Neural progenitor cell (in vitro differentiated cells): ENCODE results near the gene AP4M1. TPM values are rescaled to one million over a fixed set of nuclear protein-coding genes. Genes with fewer than 3 reads are reported as not detected.

ENCODE experiments used
- DNase-seq: peaks from one replicate; pipeline ENCODE4 v3.0.0-alpha.2; 2016; ENCODE audit warnings: low spot score
- H2AFZ ChIP-seq: fragments of 200-600 bp; sonication (generic); replicated peaks from 2 replicates; pipeline ENCODE4 v1.6.1; 2016; ENCODE audit warnings: antibody characterized with exemption
- H3F3A ChIP-seq: fragments of 200-600 bp; sonication (generic); 2 replicates; pipeline ENCODE4 v1.6.1; 2016; ENCODE audit warnings: antibody characterized with exemption, low read depth
- H3K27ac ChIP-seq: fragments of 200-600 bp; sonication (generic); 2 replicates; pipeline ENCODE4 v1.5.1; 2016; ENCODE audit warnings: mild to moderate bottlenecking
- H3K27me3 ChIP-seq: fragments of 200-600 bp; sonication (generic); 2 replicates; pipeline ENCODE4 v1.6.1; 2016; ENCODE audit warnings: mild to moderate bottlenecking, moderate library complexity
- H3K36me3 ChIP-seq: fragments of 200-600 bp; sonication (generic); 2 replicates; pipeline ENCODE4 v1.5.1; 2016
- H3K4me1 ChIP-seq: fragments of 200-600 bp; sonication (generic); 2 replicates; pipeline ENCODE4 v1.6.1; 2016; ENCODE audit warnings: mixed run types
- H3K4me2 ChIP-seq: fragments of 200-600 bp; sonication (generic); 2 replicates; pipeline ENCODE4 v1.6.1; 2016
- H3K4me3 ChIP-seq: fragments of 200-600 bp; sonication (generic); 2 replicates; pipeline ENCODE4 v1.5.1; 2016
- H3K79me2 ChIP-seq: fragments of 200-600 bp; sonication (generic); 2 replicates; pipeline ENCODE4 v1.6.1; 2016; ENCODE audit warnings: low read depth
- H3K9ac ChIP-seq: fragments of 200-600 bp; sonication (generic); 2 replicates; pipeline ENCODE4 v1.6.1; 2016
- H3K9me3 ChIP-seq: fragments of 200-600 bp; sonication (generic); 2 replicates; pipeline ENCODE4 v1.5.1; 2016; ENCODE audit warnings: low read depth
- H4K20me1 ChIP-seq: fragments of 200-600 bp; sonication (generic); 2 replicates; pipeline ENCODE4 v1.6.1; 2016; ENCODE audit warnings: low read depth
- H3K27ac Mint-ChIP-seq: 3 replicates; pipeline ENCODE4 v1.8.0; 2021; ENCODE audit warnings: mixed read lengths
- H3K27me3 Mint-ChIP-seq: 2 replicates; pipeline ENCODE4 v1.8.0; 2022; ENCODE audit warnings: low read depth, mild to moderate bottlenecking, inconsistent platforms, moderate library complexity, mixed read lengths; ENCODE audit not compliant: insufficient read depth
- H3K36me3 Mint-ChIP-seq: 3 replicates; pipeline ENCODE4 v1.8.0; 2021; ENCODE audit warnings: mixed read lengths
- H3K4me1 Mint-ChIP-seq: 3 replicates; pipeline ENCODE4 v1.8.0; 2021; ENCODE audit warnings: mixed read lengths
- H3K4me3 Mint-ChIP-seq: 3 replicates; pipeline ENCODE4 v1.8.0; 2021; ENCODE audit warnings: mild to moderate bottlenecking, moderate library complexity, mixed read lengths
- H3K9me3 Mint-ChIP-seq: 3 replicates; pipeline ENCODE4 v1.8.0; 2020; ENCODE audit warnings: mixed read lengths
- CTCF ChIP-seq: fragments of 200-600 bp; sonication (generic); IDR thresholded peaks from 2 replicates; pipeline ENCODE4 v1.5.1; 2017; ENCODE audit warnings: antibody characterized with exemption, mild to moderate bottlenecking
- EZH2 ChIP-seq: fragments of 200-600 bp; sonication (generic); IDR thresholded peaks from 2 replicates; pipeline ENCODE4 v1.6.1; 2017; ENCODE audit warnings: antibody characterized with exemption, mild to moderate bottlenecking, moderate library complexity
- EZH2phosphoT487 ChIP-seq: fragments of 200-600 bp; sonication (generic); IDR thresholded peaks from 2 replicates; pipeline ENCODE4 v1.6.1; 2017; ENCODE audit warnings: antibody characterized with exemption
- total RNA-seq: library from RNA; depleted of rRNA; stranded (reverse); fragments of >200 nt; gene quantifications from 2 replicates; pipeline ENCODE4 v1.2.3, GENCODE V29; 2015; ENCODE audit warnings: low replicate concordance

Gene AP4M1
- total RNA-seq, 1 donor from 2014 or later, result 15.3 TPM

GRCh38 chr7:100122067-100122466 is 20.6 kb downstream of the AP4M1 start:
- H3K79me2 ChIP-seq, result peaks cover 43% of the 10 kb centered on the region
- no peak for DNase-seq
- no peak overlapping the region for H3K27ac ChIP-seq
- H3K4me3 ChIP-seq, result no peak overlapping the region
- H3K27me3 ChIP-seq, result no peaks in the 10 kb centered on the region
- H3K36me3 ChIP-seq, result no peaks in the 10 kb centered on the region
- H3F3A ChIP-seq, result peaks cover 40% of the 10 kb centered on the region
- no peak overlapping the region for H2AFZ ChIP-seq
- H3K9me3 Mint-ChIP-seq, result no peaks in the 10 kb centered on the region
- no peak overlapping the region for H3K9ac ChIP-seq
- H3K4me1 Mint-ChIP-seq, result peaks cover 33% of the 10 kb centered on the region
- H3K27ac Mint-ChIP-seq, result peak overlapping the region; percentile 50
- H3K4me3 Mint-ChIP-seq, result no peak overlapping the region
- H3K4me2 ChIP-seq, result no peak overlapping the region
- no peaks in the 10 kb centered on the region for H4K20me1 ChIP-seq
- no peaks in the 10 kb centered on the region for H3K9me3 ChIP-seq
- H3K4me1 ChIP-seq, result peaks cover 12% of the 10 kb centered on the region
- peaks cover 8% of the 10 kb centered on the region for H3K36me3 Mint-ChIP-seq
- peaks cover 6% of the 10 kb centered on the region for H3K27me3 Mint-ChIP-seq
- TF ChIP-seq CTCF (no peak), EZH2phosphoT487 (no peak), EZH2 (no peak)

DNA sequence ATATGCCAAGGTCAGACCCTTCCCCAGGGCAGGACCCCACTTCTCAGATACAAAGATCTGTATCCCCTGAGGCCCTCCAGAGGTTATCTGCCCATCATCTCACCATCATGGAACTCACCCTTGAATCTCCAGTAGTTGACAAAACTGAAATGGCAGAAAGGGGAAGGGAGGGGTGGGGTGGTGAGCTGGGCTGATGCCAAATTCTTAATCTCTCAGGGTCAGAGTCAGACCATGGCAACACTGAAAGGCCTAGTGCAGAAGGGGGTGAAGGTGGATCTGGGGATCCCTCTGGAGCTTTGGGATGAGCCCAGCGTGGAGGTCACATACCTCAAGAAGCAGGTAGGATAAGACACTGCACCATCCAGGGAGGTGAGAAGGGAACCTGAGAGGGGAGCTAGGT is 21.1 kb downstream of the AP4M1 start:
- no peak overlapping the region for H3K4me3 ChIP-seq
- peaks cover 40% of the 10 kb centered on the region for H3F3A ChIP-seq
- Mint-ChIP-seq H3K36me3 (peaks cover 8% of the 10 kb centered on the region), H3K9me3 (no peaks in the 10 kb centered on the region), H3K4me3 (peak overlapping the region; percentile 30), H3K27ac (no peak overlapping the region), H3K27me3 (peaks cover 6% of the 10 kb centered on the region), H3K4me1 (peaks cover 33% of the 10 kb centered on the region)
- H3K27ac ChIP-seq, result no peak overlapping the region
- H3K36me3 ChIP-seq, result no peaks in the 10 kb centered on the region
- no peaks in the 10 kb centered on the region for H4K20me1 ChIP-seq
- no peak overlapping the region for H3K9ac ChIP-seq
- H3K27me3 ChIP-seq, result peaks cover 2% of the 10 kb centered on the region
- H3K79me2 ChIP-seq, result peaks cover 40% of the 10 kb centered on the region
- H2AFZ ChIP-seq, result no peak overlapping the region
- no peak for DNase-seq
- H3K9me3 ChIP-seq, result no peaks in the 10 kb centered on the region
- no peak overlapping the region for H3K4me2 ChIP-seq
- TF ChIP-seq CTCF (no peak), EZH2 (no peak)
- H3K4me1 ChIP-seq, result peaks cover 12% of the 10 kb centered on the region

- Histone ChIP-seq H3K27me3 (peaks cover 22% of the 10 kb centered on the region), H4K20me1 (no peaks in the 10 kb centered on the region), H3K4me1 (peaks cover 8% of the 10 kb centered on the region), H3K36me3 (no peaks in the 10 kb centered on the region), H3K27ac (no peak overlapping the region), H3F3A (peaks cover 38% of the 10 kb centered on the region), H2AFZ (no peak overlapping the region), H3K4me3 (no peak overlapping the region), H3K9me3 (no peaks in the 10 kb centered on the region), H3K9ac (no peak overlapping the region), H3K4me2 (no peak overlapping the region), H3K79me2 (peaks cover 26% of the 10 kb centered on the region)
- Mint-ChIP-seq H3K4me3 (peak overlapping the region; percentile 99), H3K9me3 (no peaks in the 10 kb centered on the region), H3K27ac (no peak overlapping the region), H3K36me3 (peaks cover 8% of the 10 kb centered on the region), H3K27me3 (peaks cover 4% of the 10 kb centered on the region), H3K4me1 (peaks cover 34% of the 10 kb centered on the region)
- TF ChIP-seq CTCF (no peak), EZH2phosphoT487 (no peak), EZH2 (no peak)
- DNase-seq, result no peak
Observed at GRCh38 chr7:100124301-100125230, 23.1 kb downstream of the AP4M1 start.
